Stimulated activated CD8-positive, alpha-beta memory T cell treated with anti-CD3 and anti-CD28 coated beads, Interleukin-7, amount 100 ng/mL, for 48 hours (primary cell): ENCODE measurements around the gene KLRB1.
"Not testable (repeated sequence)": the region's sequence is repeated elsewhere in the genome, so short reads cannot be mapped to it uniquely, and the experiment has no call there.

Experiments used
- DNase-seq, 2 donors: peaks; one replicate each; pipeline ENCODE4 v3.0.0-alpha.2; 2020; ENCODE audit warnings: low read depth in 1 of 2; ENCODE audit errors: extremely low read depth in 1 of 2

KLRB1 gene

DNA sequence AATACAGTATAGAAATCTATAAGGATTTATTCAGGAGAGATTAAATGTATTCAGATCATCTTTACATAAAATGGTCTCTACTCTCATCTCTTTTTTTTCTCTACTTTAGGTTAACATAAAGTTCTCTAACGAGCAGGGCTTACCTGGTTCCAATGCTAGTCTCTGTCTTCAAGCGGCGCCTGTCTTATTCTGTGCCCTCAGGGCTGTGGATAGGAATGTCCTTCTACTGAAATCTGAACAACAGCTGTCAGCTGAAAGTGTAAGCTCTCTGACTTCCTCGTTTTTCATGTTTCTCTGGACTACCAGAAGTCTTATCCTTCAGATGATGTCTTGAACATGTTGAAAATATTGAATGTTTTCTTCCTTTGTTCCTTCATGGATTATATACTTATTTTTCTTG, 62.2 kb downstream of the KLRB1 start:
- not testable (repeated sequence) for DNase-seq
